ENCODE measurements around the gene GIPC3. TPM values are rescaled to one million over a fixed set of nuclear protein-coding genes. Genes with fewer than 3 reads are reported as not detected.

GIPC3 gene
- total and polyA plus RNA-seq, 2 of the 8 experiments (the other 6 are each of a cell fraction or from before 2014, with no cell fraction given): 1.0 to 1.2 TPM

DNA sequence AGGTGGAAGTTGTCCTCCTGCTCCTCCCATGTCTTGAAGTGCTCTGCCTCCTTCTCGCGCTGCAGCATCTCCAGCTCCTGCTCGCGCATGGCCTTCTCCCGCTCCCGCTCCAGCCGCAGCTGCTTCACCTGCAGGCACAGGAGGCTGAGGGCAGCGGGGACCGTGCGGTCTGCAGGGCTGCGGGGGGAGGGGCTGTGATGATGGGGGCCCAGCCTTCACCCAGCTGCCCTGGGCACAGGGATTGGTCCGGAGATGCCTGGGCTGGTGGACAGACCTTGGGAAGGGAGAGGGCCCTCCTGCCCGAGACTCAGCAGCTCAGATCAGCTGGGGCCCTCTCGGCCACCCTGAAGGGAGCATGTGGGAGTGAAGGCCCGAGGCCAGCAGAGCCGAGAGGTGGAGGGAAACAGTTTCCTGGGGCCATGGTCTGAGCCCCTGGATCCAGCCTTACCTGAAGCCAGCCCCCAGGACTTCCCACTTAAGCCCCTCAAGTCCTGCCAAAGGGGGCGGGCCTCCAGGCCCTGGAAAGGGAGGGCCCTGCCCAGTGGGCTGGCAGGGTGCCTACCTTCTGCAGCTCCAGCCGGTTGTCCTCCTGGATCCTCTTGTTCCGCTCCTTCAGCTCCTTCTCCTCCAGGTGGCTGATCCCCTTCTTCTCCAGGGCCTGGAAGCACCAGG, 35.0 kb downstream of the GIPC3 start:
- 84% methylated on average over 10 of the region's 19 CpGs; no CpG with 5 or more reads in 1 of the 2 experiments for WGBS, 2 experiments (ENCODE audit: extremely low coverage in 1 of 2, insufficient coverage in 1 of 2, insufficient read length in 1 of 2, insufficient replicate concordance in 2 of 2, low coverage in 1 of 2, low lambda C conversion rate in 2 of 2, missing lambda C conversion rate in 1 of 2)
- H3K23ac ChIP-seq (ENCODE audit: insufficient read length): no peak overlapping the region
- no peak overlapping the region for H3K18ac ChIP-seq (ENCODE audit: extremely low read depth, low read length)
- no peaks in the 10 kb centered on the region for H3K27me3 ChIP-seq (replicated peaks in 1 of 4; ENCODE audit: control insufficient read depth in 3 of 4, extremely low read depth in 1 of 4, insufficient read depth in 3 of 4, low read length in 3 of 4)
- H4K5ac ChIP-seq (ENCODE audit: insufficient read length, low read depth, low read length): no peak overlapping the region
- no peak overlapping the region for H2BK120ac ChIP-seq (replicated peaks; ENCODE audit: low read depth, low read length)
- H3K36me3 ChIP-seq (ENCODE audit: control insufficient read depth in 2 of 4, insufficient read depth in 4 of 4, low read length in 3 of 4): peaks cover 2 to 5% (median 3%) of the 10 kb centered on the region in 4 experiments; a peak in 4 of 8 replicates
- H3K27ac ChIP-seq (ENCODE audit: low read depth, low read length): no peak overlapping the region
- no peak for DNase-seq (ENCODE audit: low read depth in 1 of 2, low spot score in 2 of 2)
- H3K79me2 ChIP-seq (ENCODE audit: control insufficient read depth in 1 of 2, insufficient read depth in 2 of 2, low read length in 2 of 2): peaks cover under 1 to 11% of the 10 kb centered on the region in 2 experiments; a peak in 3 of 4 replicates
- no peak for FAIRE-seq
- no peaks in the 10 kb centered on the region for H3K9me3 ChIP-seq (ENCODE audit: insufficient read depth in 2 of 2, low read depth in 1 of 2, low read length in 1 of 2)
- ChIA-PET CTCF (ENCODE audit: partially characterized antibody) (interaction anchor here (0.6 to 7.3 kb wide), 9 partner anchors 9 to 84 kb away, joined by 3 to 38 read pairs (median 4); partner anchors contain the start of genes GIPC3 and TBXA2R), POLR2A (ENCODE audit: partially characterized antibody) (interaction anchor here (0.8 to 1.4 kb wide), 3 partner anchors 12 to 119 kb away, joined by 3 to 6 read pairs (median 3); partner anchors contain the start of gene DOHH)
- no peak overlapping the region for H2BK15ac ChIP-seq (ENCODE audit: low read length)
- H2BK20ac ChIP-seq (ENCODE audit: low read length): no peak overlapping the region
- no peak overlapping the region for H3K4me3 ChIP-seq (ENCODE audit: extremely low read depth in 1 of 4, insufficient read depth in 2 of 4, low read depth in 3 of 4, low read length in 4 of 4)
- H4K8ac ChIP-seq (ENCODE audit: extremely low read depth, insufficient read depth, low read length): no peak overlapping the region
- no peak overlapping the region for H2AFZ ChIP-seq (ENCODE audit: low read length)
- H3K79me1 ChIP-seq (ENCODE audit: low read depth, low read length): peaks cover 7% of the 10 kb centered on the region
- H2AK5ac ChIP-seq (ENCODE audit: low read depth, low read length): no peak overlapping the region
- no peak overlapping the region for H4K91ac ChIP-seq (replicated peaks; ENCODE audit: insufficient read length, low read length)
- H3K56ac ChIP-seq (replicated peaks; ENCODE audit: insufficient read length, low read depth, low read length): no peak overlapping the region
- no peak overlapping the region for H3K4ac ChIP-seq (replicated peaks; ENCODE audit: insufficient read length, low read depth, low read length)
- H3K4me1 ChIP-seq (replicated peaks in 1 of 4; ENCODE audit: control insufficient read depth in 3 of 4, insufficient read depth in 4 of 4, low read length in 3 of 4): peaks cover 0 to 3% (median under 1%) of the 10 kb centered on the region in 4 experiments; a peak in 4 of 7 replicates
- no peak overlapping the region for H3K4me2 ChIP-seq (ENCODE audit: insufficient read depth in 1 of 2, low read depth in 2 of 2, low read length in 2 of 2)
- H3K9ac ChIP-seq (replicated peaks in 1 of 4; ENCODE audit: extremely low read depth in 1 of 4, low read depth in 3 of 4, low read length in 3 of 4): no peak overlapping the region
- peaks cover 0 to 12% of the 10 kb centered on the region in 2 experiments for H4K20me1 ChIP-seq (replicated peaks in 1 of 2; ENCODE audit: control insufficient read depth in 1 of 2, insufficient read depth in 2 of 2, low read length in 2 of 2)
- H2BK12ac ChIP-seq (ENCODE audit: low read depth, low read length): no peak overlapping the region
- no peak overlapping the region for H2BK5ac ChIP-seq (ENCODE audit: low read depth, low read length)
- H3K14ac ChIP-seq (ENCODE audit: insufficient read length): no peak overlapping the region
- no peaks in the 10 kb centered on the region for H3K23me2 ChIP-seq (ENCODE audit: low read depth, low read length)
- TF ChIP-seq TCF12 (IDR thresholded peaks at IDR 0.05; ENCODE audit: low read depth, low read length) (no peak), SP1 (IDR thresholded peaks at IDR 0.05; ENCODE audit: low read depth, low read length) (no peak), TEAD4 (IDR thresholded peaks at IDR 0.05; ENCODE audit: low read depth, low read length) (no peak), EZH2 (IDR thresholded peaks at IDR 0.05; ENCODE audit: low read depth, low read length, severe bottlenecking) (no peak), POU5F1 (IDR thresholded peaks at IDR 0.05; ENCODE audit: low read depth, low read length) (no peak), FOSL1 (IDR thresholded peaks at IDR 0.05; ENCODE audit: insufficient read depth, low read depth, low read length) (no peak), RBBP5 (IDR thresholded peaks at IDR 0.05; ENCODE audit: borderline replicate concordance, low read depth, low read length) (no peak), CBX5 (IDR thresholded peaks at IDR 0.05; ENCODE audit: low read depth, low read length) (no peak), RNF2 (IDR thresholded peaks at IDR 0.05; ENCODE audit: borderline replicate concordance, low read depth, low read length, missing control alignments, poor library complexity, severe bottlenecking) (no peak), GABPA (IDR thresholded peaks at IDR 0.05; ENCODE audit: borderline replicate concordance, insufficient read depth, low read length) (no peak), BRCA1 (IDR thresholded peaks at IDR 0.05; ENCODE audit: low read depth, low read length) (no peak), PHF8 (conservative IDR thresholded peaks at IDR 0.05; ENCODE audit: low read depth, low read length) (no peak), BACH1 (IDR thresholded peaks at IDR 0.05; ENCODE audit: low read length) (no peak)
